D341Med (cell line): ENCODE measurements around the gene FAIM2.

ENCODE experiments used
- DNase-seq: peaks from one replicate; pipeline ENCODE4 v3.0.0; 2012; ENCODE audit warnings: low spot score

Gene FAIM2

DNA sequence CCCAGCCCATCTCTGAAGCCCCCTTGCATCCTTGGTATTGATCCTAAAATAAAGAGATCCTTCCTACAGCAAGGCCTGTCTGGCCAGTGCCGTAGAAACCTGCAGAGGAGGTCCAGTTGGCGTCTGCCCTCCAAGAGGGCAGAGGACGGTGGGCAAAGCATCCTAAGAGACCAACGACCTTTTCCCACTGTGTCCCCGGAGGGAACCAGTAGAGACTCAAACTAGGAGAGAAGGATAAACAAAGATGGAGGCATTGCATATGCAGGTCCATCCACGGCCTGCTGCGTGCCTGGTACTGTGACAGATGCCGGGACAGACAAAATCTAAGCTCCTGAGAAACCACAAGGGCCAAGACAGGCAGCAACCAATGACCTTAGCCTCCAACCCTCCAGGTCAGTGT is 79.3 kb downstream of the FAIM2 start:
- DNase-seq, result no peak

DNA sequence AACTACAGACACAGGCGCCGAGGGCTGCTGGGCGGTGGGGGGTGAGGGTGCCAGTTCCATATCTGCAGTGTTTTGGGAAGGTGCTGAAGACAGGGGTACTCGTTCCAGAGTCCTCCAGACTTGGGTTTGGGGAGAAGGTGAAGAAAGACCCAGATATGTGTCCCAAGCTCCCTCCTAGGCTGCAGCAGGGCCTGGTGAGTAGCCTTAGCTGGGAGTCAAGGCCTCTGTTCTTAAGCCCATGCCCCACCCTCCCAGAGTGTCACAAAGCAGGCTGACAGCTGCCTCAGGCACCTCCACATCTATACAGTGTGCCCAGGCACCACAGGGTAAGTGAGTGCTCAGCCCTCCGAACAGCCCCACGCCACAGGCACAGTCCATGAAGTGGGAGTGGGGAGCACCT is 79.7 kb downstream of the FAIM2 start:
- no peak for DNase-seq

DNA sequence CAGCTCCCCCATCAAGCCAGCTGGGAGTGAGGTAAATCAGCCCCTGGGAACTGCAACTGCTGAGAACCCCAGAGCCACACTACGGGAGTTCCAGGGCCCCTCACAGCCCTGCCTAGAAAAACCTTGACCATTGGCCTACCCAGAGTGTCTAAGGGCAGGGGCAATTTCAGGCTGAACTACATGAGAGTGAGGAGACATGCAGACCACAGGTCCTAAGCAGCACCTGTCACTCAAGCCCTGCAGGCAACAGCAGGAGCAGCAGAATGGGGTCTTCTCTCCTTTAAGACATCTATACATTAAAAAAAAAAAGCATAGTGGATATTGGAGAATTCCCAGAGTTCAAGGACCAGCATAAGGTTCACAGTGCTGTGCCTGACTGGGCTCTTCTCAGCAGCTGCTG is 80.3 kb downstream of the FAIM2 start:
- no peak for DNase-seq

DNA sequence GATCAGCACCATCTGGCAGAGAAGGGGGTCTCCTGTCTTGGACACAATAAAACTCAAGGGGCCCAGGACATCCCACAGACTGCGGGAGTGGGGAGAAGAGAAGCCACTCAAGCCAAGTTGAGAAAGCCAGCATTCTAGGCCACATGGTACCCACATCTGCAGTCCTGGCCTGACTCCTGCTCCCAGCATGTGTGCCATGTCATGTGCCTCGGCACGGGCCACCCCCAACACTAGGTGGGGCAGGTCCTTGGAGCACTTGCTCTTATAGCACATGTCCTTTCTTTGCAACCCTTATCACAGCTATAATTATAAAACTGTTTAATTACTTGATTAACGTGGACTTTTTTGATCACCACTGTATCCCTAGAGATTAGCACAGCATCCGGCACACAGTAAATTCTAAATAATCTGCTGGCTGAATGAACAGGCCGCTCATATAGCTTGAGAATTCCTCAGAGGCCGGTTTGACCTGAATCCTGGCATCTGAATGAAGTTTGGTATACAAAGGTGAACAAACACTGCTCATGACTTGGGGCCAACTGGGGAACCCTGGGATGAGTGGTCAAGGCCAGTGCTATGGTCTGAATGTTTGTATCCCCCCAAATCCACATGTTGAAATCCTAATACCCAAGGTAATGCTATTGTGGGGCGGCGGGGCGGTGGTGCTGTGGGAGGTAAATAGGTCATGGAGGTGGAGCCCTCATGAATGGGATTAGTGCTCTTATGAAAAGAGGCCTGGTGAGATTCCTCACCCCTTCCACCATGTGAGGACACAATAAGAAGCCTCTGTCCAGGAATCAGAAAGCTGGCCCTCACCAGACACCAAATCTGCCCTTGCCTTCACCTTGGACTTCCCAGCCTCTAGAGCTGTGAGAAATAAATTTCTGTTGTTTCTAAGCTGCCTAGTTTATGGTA is 82.1 kb downstream of the FAIM2 start:
- no peak for DNase-seq

DNA sequence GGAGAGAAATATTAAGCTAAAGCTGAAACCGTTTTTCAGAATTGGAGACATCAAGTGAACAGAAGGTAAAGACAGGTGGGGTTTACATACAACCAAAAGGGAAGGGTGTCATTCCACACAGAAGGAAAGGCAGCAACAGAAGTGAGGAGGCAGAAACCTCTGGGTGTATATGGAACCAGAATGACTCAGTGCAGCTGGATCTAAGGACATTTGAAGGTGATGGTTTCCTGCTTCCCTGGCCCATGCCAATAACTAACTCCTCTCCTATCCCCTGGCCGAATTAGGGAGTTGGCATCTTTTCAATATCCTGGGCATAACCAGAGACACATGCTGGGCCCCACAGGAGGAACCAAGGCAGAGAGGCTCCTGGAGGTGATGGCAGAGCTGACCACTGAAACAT is 83.9 kb downstream of the FAIM2 start:
- DNase-seq, result no peak

DNA sequence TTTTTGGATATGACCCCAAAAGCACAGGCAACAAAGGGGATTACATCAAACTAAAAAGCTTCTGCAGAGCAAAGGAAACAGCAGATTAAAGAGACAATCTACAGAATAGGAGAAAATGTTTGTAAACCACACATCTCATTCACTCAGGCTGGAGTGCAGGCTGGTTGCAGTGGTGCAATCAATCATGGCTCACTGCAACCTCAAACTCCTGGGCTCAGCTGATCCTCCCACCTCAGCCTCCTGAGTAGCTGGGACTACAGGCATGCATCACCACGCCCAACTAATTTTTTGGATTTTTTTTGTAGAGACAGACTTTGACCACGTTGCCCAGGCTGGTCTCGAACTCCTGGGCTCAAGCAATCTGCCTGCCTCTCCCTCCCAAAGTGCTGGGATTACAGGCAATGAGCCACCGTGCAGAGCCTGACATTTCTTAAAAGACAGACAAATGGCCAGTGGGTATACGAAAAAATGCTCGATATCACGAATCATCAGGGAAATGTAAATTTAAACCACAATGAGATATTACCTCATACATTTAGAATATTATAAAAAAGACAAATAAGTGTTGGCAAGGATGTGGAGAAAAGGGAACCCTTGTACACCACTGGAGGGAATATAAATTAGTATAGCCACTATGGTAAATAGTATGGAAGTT is 85.3 kb downstream of the FAIM2 start:
- no peak for DNase-seq
